NCI-H1694 (cell line): ENCODE results near the gene DEDD.
A peak's percentile ranks its signal among the peaks of the same experiment; 100 is the strongest.
"Not testable (repeated sequence)": the region's sequence is repeated elsewhere in the genome, so short reads cannot be mapped to it uniquely, and the experiment has no call there.

Source experiments
- DNase-seq: peaks from one replicate; lab custom pipeline; 2025; lab: John Stamatoyannopoulos, UW

The DEDD gene

GRCh38 chr1:161127649-161128048 is 4.8 kb downstream of the DEDD start:
- DNase-seq: peak; percentile 47

GRCh38 chr1:161122967-161123366 is 9.5 kb downstream of the DEDD start:
- peak; percentile 13 for DNase-seq

GRCh38 chr1:161121834-161122233 is 10.6 kb downstream of the DEDD start:
- no peak for DNase-seq

GRCh38 chr1:161121042-161121650 is 11.3 kb downstream of the DEDD start:
- DNase-seq: no peak

GRCh38 chr1:161119092-161119903 is 13.2 kb downstream of the DEDD start:
- no peak for DNase-seq

GRCh38 chr1:161117759-161118581 is 14.5 kb downstream of the DEDD start, which contains the start of the genes NIT1 and PFDN2:
TSS of gene NIT1 (plus strand) at chr1:161118105. CDS start at chr1:161118177, 72 bp downstream.
TSS of gene PFDN2 (minus strand) at chr1:161118037. CDS start at chr1:161118026, 11 bp downstream.
- peak; percentile 66 for DNase-seq

- not testable (repeated sequence) for DNase-seq
Measured at GRCh38 chr1:161115961-161116360, 16.5 kb downstream of the DEDD start.

GRCh38 chr1:161115132-161115711 is 17.2 kb downstream of the DEDD start:
- DNase-seq: no peak

- no peak for DNase-seq
Measured at GRCh38 chr1:161114556-161114955, 17.9 kb downstream of the DEDD start.

GRCh38 chr1:161113915-161114314 is 18.6 kb downstream of the DEDD start:
- DNase-seq: no peak

GRCh38 chr1:161111527-161111926 is 20.9 kb downstream of the DEDD start:
- DNase-seq: no peak

- no peak for DNase-seq
Measured at GRCh38 chr1:161111117-161111516, 21.4 kb downstream of the DEDD start.

- no peak for DNase-seq
Measured at GRCh38 chr1:161106431-161106830, 26.0 kb downstream of the DEDD start.

GRCh38 chr1:161100556-161100955 is 31.9 kb downstream of the DEDD start:
- DNase-seq: no peak

- DNase-seq: no peak
Measured at GRCh38 chr1:161099090-161099802, 33.2 kb downstream of the DEDD start.

- DNase-seq: peak; percentile 81
Measured at GRCh38 chr1:161098210-161099068, 34.0 kb downstream of the DEDD start, which contains the start of gene KLHDC9. TSS of gene KLHDC9 (plus strand) at chr1:161098361. CDS start at chr1:161098536, 175 bp downstream.

GRCh38 chr1:161096530-161096929 is 35.9 kb downstream of the DEDD start:
- DNase-seq: no peak

- DNase-seq: no peak
Measured at GRCh38 chr1:161096015-161096414, 36.5 kb downstream of the DEDD start.

- DNase-seq: no peak
Measured at GRCh38 chr1:161095230-161095629, 37.2 kb downstream of the DEDD start.

GRCh38 chr1:161094481-161094880 is 38.0 kb downstream of the DEDD start:
- no peak for DNase-seq
